AG09319 (cell line): ENCODE data around the gene AMH.

ENCODE experiments used
- DNase-seq: peaks from one replicate; pipeline ENCODE4 v3.0.0-alpha.2; 2010; ENCODE audit warnings: low read depth; ENCODE audit errors: extremely low read depth
- CTCF ChIP-seq: IDR thresholded peaks from 2 replicates; pipeline ENCODE4 v1.5.1; 2011; ENCODE audit warnings: low read depth, mild to moderate bottlenecking, inconsistent platforms, low read length, moderate library complexity

AMH gene

GRCh38 chr19:2232286-2233151 lies 16.6 kb upstream of the AMH start:
- no peak for TF ChIP-seq CTCF
- DNase-seq: no peak

GRCh38 chr19:2233601-2234280 lies 15.4 kb upstream of the AMH start:
- DNase-seq: no peak
- TF ChIP-seq CTCF: no peak

DNA sequence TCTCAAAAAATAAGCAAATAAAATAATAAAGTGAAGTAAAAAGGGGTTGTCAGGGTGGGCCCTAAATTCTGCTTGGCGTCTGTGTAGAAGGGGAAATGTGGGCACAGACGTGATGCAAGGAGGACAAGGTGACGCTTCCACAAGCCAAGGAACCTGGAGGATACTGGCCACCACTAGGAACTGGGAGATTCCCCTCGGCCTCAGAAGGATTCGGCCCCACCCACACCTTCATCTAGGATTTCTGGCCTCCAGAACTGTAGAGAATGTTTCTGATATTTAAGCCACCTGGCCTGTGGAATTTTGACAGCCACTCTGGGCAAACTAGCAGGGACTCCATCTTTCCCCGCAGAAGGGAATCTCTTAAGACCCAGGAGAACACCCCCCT lies 14.1 kb upstream of the AMH start:
- DNase-seq: no peak
- TF ChIP-seq CTCF: no peak

DNA sequence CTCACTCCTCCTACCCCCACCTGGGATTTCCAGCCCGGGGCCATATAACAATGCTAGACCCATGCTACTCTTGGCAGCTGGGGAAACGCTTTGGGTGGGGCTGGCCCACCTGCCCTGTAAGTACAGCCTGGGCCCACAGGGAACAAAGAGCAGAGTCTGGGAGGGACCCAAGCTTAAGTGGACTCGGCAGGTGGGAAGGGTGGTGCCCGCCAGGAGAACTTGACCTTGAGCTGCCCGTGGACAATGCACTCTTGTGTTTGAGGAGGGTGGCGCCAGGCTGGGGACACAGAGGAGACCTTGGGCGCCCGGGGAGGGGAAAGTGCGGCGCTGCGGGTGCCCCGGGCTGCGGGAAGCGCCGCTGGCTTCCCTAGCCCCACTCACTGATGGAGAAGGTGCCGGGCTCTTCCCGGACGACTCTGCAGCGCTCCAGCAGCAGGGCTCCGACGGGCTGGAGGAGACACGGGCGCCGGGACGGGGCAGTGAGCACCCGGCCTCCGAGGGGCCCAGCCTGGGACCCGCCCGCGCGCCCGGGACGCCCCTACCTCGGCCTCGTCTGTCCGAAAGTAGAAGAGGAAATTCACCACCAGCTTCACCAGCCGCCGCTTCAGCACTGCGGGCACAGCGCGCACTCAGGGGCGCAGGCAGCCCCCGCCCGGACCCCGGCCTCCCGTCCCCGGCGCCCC lies 13.6 kb upstream of the AMH start:
- DNase-seq: no peak
- TF ChIP-seq CTCF: no peak

GRCh38 chr19:2236064-2236313 lies 13.1 kb upstream of the AMH start:
- no peak for TF ChIP-seq CTCF
- DNase-seq: no peak

- DNase-seq: peak; percentile 94
- TF ChIP-seq CTCF: peak; percentile 87
These were observed 12.6 kb upstream of the AMH start, which contains the start of the genes PLEKHJ1 and SF3A2 for GRCh38 chr19:2236314-2237050. Gene PLEKHJ1 (minus strand): TSS chr19:2236329. CDS start chr19:2236248, 81 bp downstream. Gene SF3A2 (plus strand): TSS chr19:2236824. CDS start chr19:2243419, 6,595 bp downstream.
